Amniotic stem cell (primary cell): ENCODE data around the gene ZNF823.
"Not testable (repeated sequence)": the region's sequence is repeated elsewhere in the genome, so short reads cannot be mapped to it uniquely, and the experiment has no call there.

Source experiments
- DNase-seq: peaks from one replicate; lab custom pipeline; 2025; lab: John Stamatoyannopoulos, UW

The ZNF823 gene

DNA sequence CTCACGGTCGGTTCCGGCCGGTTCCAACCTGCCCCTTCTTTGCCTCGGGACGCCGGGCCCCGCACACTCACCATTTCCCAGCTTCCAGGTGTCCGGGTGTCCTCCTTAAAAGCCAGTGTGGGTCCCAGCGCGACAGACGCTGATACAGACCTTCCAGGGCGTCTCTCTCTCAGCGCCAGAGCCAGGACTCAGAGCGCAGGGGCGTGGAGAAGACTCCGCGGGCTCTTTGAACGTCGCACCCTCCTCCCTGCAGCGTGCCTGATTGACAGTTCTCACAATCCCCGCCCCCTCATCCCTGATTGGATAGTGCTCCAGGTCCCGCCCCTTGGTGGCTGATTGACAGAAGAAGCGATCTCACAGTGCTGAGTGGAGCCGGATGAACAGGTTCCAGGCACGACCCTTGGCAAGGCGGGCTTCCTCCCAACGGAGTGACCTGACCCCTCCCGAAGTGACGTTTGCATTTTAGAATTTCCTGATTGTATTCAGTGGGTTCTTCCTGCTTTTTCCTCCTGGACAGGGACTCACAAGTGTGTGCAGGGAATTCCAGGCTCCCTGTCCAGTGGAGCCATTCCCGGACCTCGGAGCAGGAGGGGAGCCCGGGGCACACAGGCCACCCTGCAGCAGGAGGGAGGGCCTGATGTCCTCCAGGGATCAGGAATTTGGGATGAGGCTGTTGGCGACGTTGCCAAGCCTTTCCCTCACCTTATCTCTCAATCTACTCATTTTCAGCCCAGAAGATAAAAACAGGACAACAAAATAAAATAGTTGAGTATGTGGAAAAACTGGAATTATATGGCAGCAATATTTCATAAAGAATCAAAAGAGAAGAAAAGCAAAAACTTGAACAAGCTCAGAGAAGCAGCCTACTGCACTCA is at the start of gene ZNF823:
TSS of gene ZNF823 (minus strand) at position 201 of the 875 bp plus-strand sequence. CDS start at position 74, 127 bp downstream.
- peak; percentile 99 for DNase-seq

GRCh38 chr19:11787536-11787935 is 48.8 kb upstream of the ZNF823 start:
- DNase-seq = no peak

DNA sequence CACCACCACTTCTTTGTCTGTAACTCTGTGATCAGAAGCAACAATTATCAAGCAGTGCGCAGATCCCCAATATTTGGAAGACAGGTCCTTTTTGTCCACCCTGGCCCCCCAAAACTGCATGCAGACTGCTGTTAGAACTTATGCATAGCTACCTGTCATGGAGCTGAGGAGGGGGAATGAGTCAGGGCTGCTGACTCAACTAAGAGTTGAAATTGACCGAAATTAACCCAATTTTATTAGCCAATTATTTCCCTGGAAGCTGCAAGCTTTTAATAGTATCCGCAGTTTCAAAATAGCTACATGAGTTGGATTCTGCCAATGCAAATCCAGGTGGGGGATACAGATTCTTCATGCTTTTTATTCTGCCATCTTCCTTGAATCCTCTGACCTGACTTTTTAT is 45.6 kb upstream of the ZNF823 start:
- DNase-seq = no peak

DNA sequence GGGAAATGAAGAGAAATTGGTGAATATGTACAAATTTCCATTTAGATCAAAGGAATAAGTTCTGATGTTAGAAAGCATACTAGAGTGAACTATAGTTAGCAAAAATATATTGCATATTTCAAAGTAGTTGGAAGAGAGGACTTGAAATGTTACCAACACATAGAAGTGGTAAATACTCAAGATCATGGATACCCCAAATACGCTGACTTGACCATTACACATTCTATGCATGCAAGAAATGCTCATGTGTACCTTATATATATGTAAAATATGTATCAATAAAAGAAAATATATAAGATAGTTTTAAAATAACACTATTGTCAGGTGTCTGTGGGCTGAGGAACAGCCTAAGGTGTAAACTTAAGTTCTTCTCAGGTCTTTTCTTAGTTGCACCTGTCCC is 45.0 kb upstream of the ZNF823 start:
- DNase-seq = no peak

- no peak for DNase-seq
These were observed 42.7 kb upstream of the ZNF823 start for GRCh38 chr19:11781295-11782057.

GRCh38 chr19:11780431-11781020 is 41.8 kb upstream of the ZNF823 start:
- DNase-seq = no peak

DNA sequence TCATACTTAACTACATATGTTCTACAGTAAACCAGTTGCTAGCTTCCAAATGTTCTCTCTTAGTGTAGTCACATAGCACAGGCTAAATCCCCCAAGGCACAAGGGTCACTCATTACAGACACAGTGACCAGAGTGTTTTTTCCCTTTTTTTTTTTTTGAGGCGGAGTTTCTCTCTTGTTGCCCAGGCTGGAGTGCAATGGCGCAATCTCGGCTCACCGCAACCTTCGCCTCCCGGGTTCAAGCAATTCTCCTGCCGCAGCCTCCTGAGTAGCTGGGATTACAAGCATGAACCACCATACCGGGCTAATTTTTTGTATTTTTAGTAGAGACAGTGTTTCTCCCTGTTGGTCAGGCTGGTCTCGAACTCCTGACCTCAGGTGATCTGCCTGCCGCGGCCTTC is 37.9 kb upstream of the ZNF823 start:
- DNase-seq = not testable (repeated sequence)

GRCh38 chr19:11771520-11771919 is 32.8 kb upstream of the ZNF823 start:
- not testable (repeated sequence) for DNase-seq

DNA sequence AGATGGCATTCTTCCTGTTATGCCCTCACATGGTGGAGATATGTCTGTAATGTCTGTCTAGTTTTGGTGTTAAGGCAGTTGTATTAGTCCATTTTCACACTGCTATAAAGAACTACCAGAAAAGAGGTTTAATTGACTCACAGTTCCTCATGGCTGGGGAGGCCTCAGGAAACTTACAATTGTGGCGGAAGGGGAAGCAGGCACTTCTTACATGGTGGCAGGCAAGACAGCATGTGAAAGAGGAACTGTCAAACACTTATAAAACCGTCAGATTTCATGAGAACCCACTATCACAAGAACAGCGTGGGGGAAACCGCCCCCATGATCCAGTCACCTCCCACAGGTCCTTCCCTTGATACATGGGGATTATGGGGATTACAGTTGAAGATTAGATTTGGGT is 31.2 kb upstream of the ZNF823 start:
- no peak for DNase-seq

DNA sequence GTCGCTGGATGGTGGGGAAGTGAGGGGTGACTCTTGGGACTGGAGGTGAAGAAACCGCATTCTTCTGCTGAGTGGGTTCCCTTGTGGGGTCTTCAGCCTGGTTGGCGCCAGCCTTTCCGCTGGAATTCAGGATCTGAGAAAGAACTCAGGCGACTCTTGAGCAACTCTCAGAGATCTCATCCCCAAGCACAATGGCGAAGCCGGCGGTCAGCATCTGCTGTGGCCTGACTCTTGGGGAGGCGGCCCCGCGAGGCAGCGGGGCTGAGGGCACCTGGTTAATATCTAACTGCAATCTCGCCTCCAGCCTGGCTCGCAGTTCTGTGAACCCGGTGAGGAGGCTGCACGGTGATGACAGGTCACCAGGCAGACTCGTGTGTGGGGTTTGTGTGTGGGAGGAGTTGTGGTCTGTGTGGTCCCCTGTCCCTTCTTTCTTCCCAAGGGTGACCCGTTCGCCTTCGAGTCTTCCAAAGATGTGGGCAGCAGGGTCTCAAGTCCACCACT is 28.9 kb upstream of the ZNF823 start:
- no peak for DNase-seq

DNA sequence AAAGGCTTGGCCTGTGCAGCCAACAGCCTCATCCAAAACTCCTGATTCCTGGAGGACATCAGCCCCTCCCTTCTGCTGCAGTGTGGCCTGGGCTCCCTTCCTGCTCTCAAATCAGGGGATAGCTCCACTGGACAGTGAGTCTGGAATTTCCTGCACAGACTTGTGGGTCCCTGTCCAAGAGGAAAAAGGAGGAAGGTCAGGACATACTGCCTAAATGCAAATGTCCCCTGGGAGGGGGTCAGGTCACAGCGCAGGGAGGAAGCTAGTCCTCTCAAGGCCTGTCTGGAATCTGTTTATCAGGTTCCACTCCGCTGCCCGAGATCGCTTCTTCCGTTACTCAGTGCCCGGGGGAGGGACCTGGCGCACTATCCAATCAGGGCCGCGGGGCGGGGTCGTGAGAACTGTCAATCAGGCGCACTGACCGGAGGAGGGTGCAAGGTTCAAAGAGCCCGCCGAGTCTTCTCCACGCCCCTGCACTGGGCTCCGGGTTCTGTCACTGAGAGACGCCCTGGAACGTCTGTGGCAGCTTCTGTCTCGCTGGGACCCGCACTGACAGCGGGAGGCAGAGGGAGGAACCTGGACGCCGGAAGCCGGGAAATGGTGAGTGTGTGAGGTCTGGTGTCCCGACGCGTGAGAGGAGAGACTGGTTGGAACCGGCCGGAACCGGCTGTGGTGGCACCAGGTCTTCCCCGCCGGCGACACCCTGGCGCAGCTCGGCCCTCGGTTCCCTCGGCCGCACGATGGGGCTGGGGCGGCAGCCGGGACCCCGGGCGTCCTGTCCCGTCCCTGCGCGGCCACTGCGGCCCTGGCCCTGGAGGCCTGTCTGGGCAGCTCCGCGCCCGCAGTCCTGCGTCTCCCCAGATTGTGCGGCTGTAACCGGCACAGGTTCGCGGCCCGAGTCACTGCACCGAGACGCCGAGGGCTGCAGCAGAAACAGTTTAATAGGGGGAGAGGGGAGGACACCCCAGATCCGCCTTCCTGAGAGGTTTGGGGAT is 28.1 kb upstream of the ZNF823 start, which contains the start of gene ZNF441:
TSS of gene ZNF441 (plus strand) at position 404 of the 995 bp plus-strand sequence. CDS start at position 598, 194 bp downstream.
- DNase-seq = peak; percentile 95

DNA sequence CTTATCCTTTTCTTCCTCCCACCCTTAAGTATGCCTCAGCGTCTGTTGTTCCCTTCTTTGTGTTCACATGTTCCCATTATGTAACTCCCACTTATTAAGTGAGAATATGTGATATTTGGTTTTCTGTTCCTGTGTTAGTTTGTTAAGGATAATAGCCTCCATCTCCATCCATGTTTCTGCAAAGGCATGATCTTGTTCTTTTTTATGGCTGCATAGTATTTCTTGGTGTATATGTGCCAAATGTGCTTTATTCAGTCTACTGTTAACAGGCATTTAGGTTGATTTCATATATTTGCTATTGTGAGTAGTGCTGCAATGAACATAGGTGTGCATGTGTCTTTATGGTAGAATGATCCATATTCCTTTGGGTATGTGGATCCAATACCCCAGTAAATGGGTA is 24.9 kb upstream of the ZNF823 start:
- no peak for DNase-seq

- DNase-seq = no peak
These were observed 24.4 kb upstream of the ZNF823 start for GRCh38 chr19:11763117-11763516.

DNA sequence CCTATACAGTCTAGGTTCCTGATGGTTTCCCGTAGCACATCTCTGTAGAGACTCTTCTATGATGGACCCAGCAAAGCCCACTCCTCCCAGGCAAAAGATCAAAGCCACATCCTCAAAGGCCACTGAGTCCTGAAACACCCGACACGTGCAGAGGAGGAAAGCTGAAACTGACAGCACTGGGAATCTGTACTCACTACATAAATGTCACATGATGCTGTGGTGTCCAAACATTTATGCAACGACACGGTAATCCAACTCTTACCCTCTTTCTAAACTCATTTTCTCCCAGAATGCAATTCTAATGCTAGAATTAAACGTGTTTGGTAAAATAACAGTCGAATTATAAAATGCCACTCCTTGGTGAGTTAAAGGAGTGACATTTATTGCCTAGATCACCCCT is 21.1 kb upstream of the ZNF823 start:
- DNase-seq = no peak

DNA sequence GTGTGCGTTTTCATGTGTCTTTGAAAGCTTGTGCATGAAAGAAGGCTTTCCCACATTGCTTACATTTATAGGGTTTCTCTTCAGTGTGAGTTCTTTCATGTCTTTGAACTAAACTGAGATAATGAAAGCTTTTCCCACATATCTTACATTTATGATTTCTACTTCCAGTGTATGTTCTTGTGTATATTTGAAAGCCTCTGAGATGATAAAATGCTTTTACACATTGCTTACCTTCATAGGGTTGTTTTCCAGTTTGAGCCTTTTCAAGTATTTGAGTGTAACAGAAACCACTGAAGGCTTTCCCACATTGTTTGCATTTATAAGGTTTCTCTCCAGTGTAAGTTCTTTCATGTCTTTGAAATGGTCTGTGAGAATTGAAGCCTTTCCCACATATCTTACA is 18.2 kb upstream of the ZNF823 start:
- no peak for DNase-seq

- no peak for DNase-seq
These were observed 15.9 kb upstream of the ZNF823 start for GRCh38 chr19:11754663-11755062.

DNA sequence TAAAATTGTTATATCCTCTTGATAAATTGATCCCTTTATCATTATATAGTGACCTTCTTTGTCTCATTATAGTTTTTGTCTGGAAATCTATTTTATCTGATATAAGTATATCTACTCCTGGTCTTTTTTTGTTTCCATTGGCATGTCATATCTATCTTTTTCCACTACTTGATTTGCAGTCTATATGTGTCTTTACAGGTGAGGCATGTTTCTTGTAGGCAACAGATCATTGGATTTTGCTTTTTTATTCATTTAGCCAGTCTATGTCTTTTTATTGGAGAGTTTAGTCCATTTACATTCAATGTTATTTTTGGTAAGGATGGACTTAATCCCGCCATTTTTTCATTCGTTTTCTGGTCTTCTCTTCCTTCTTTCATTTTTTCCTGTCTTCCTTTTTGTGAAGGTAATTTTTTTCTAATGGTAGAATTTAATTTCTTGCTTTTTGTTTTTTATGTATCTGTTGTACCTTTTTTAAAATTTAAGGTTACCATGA is 13.5 kb upstream of the ZNF823 start:
- DNase-seq = no peak

- DNase-seq = no peak
These were observed 11.0 kb upstream of the ZNF823 start for GRCh38 chr19:11749751-11750150.

- no peak for DNase-seq
These were observed 8.5 kb upstream of the ZNF823 start for GRCh38 chr19:11747277-11747676.

DNA sequence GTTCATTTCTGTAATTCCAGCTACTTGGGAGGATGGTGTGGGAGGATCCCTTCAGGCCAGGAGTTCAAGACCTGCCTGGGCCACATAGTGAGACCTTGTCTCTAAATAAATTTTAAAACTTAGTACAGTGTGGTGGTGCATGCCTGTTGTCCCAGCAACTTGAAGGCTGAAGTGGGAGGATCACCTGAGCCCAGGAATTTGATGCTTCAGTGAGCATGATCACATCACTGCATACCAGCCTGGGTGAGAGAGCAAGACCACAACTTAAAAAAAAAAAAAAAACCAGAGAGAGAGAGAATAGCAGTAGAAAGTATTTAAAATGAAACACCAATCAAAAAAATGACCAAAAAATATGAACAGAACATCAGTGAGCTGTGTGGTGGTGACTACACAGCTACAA is 7.1 kb upstream of the ZNF823 start:
- DNase-seq = no peak
